GM12874 (cell line): Measurements from ENCODE around the gene CTIF.

Experiments used
- CTCF ChIP-seq: IDR thresholded peaks from 2 replicates; pipeline ENCODE4 v1.5.1; 2011; ENCODE audit warnings: low read depth, mild to moderate bottlenecking, control low read depth, low read length, moderate library complexity; ENCODE audit not compliant: insufficient read depth

Gene CTIF

GRCh38 chr18:48858676-48859075 lies 319.8 kb downstream of the CTIF start:
- TF ChIP-seq CTCF = no peak

- TF ChIP-seq CTCF = no peak
These were observed 320.8 kb downstream of the CTIF start for GRCh38 chr18:48859311-48860268.

DNA sequence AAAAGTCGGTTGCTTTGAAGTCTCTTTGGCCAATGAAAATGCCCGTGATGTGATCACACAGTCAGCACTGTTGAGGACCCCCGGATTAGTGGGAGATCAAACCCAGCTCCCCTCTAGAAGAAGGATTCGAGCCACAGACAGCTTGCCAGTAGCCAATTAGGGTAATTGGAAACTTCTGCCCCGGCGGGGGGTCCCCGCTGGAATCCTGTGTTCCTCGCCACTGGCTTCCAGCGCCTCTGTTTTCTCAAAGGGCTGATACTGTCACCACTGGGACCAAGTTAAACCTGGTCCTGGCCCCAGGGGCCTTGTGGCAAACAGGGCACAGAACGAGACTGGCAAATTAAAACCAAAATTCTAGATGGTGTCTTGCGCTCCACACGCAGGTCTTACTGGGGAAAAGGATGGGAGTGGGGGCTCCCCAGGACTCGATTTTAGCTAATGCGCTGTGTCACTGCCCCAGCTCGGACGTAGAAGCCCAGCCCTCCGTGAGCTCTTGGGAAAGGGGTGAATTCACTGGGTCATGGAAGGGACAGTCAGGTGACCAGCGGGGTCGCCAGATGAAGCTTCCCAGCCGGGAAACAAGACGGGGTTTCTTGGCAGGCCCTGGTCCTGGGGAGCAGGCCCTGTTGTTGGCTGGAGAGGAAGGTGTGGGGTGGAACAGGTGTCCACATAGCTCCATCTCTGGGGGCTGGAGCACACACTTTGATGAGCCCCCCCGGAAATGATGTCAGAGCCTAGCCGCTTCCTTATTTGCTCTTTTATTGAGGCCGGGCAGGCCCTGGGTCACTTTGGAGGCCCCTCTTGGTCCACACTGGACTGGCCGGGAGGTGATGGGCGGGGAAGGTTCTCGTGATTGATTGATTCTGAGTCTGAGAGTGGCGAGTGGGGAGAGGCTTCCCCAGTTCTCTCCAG lies 321.7 kb downstream of the CTIF start:
- no peak for TF ChIP-seq CTCF

GRCh38 chr18:48861181-48861708 lies 322.4 kb downstream of the CTIF start:
- no peak for TF ChIP-seq CTCF

- TF ChIP-seq CTCF = no peak
These were observed 323.3 kb downstream of the CTIF start for GRCh38 chr18:48862132-48862531.

DNA sequence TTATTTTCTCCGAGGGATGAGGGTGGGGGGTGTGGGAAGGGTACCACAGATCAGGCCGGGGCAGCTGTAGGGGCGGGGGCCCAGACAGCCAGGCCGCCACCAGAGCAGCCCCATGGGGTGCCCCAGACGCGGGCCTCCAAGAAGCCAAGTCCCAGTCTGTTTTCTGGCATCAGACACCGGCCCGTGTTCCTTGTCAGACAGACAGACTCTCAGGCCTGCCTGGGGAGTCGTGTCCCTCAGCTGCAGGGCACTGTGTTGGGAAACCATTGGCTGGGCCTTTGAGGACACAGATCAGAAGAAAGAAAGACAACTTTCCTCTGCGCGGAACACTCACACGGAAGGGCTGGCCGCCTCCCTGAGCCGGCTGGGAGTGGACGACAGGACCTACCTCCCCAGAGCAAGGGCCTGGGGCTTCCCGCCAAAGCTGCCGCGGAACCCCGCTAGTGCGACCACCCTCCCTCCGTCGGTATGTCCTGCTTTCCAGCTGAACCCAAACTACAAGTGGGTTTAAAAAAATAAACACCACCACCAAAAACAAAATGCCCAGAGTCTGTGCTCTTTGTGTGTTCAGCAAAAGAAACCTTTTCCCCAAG lies 323.9 kb downstream of the CTIF start:
- no peak for TF ChIP-seq CTCF
